Testis (tissue), 3 donors: ENCODE data around the gene HMGN5. TPM values are rescaled to one million over a fixed set of nuclear protein-coding genes. Genes with fewer than 3 reads are reported as not detected.

Experiments used
- DNase-seq: peaks from one replicate; pipeline ENCODE4 v3.0.0-alpha.2; 2019
- H3K27ac ChIP-seq, 2 donors: fragments of 200-600 bp; sonication (generic); one replicate each; pipeline ENCODE4 v1.5.1; 2019
- H3K27me3 ChIP-seq: fragments of 200-600 bp; sonication (generic); one replicate; pipeline ENCODE4 v1.5.1; 2019
- H3K36me3 ChIP-seq: fragments of 200-600 bp; sonication (generic); one replicate; pipeline ENCODE4 v1.5.1; 2017; ENCODE audit warnings: low read depth; ENCODE audit errors: missing control alignments
- H3K4me1 ChIP-seq: fragments of 200-600 bp; sonication (generic); one replicate; pipeline ENCODE4 v1.5.1; 2019
- H3K4me3 ChIP-seq, 2 donors: fragments of 200-600 bp; sonication (generic); one replicate each; pipeline ENCODE4 v1.5.1; 2017 to 2019
- H3K9me3 ChIP-seq: fragments of 200-600 bp; sonication (generic); one replicate; pipeline ENCODE4 v1.5.1; 2017
- POLR2A ChIP-seq: fragments of 450-650 bp; IDR thresholded peaks from one replicate; pipeline ENCODE4 v1.6.1; 2017; ENCODE audit warnings: antibody characterized with exemption, mild to moderate bottlenecking, moderate library complexity
- WGBS, 2 donors: methylation state at CpG; one replicate each; pipeline ENCODE4 v1.1.5; 2018; 5-methylcytosine and 5-hydroxymethylcytosine counted together
- intact Hi-C: fragments of 100-400 bp; cut with DNase I; formaldehyde crosslinking; loops from one replicate; pipeline ENCODE4 v1.15.1; 2023; ENCODE audit warnings: low total_unique reads
- polyA plus RNA-seq: library from polyadenylated mRNA; stranded (reverse); fragments of 350-450 nt; fragmentation: Illumina TruSeq; extraction: RNeasy Lipid Tissue Mini Kit (QIAGEN cat#74804); gene quantifications from one replicate; pipeline ENCODE4 v1.2.3, GENCODE V29; 2014; ENCODE audit warnings: low read depth, low replicate concordance; ENCODE audit not compliant: insufficient read depth
- total RNA-seq, 2 donors: library from RNA; depleted of rRNA; stranded (reverse); fragments of >200 nt; gene quantifications; one replicate each; pipeline ENCODE4 v1.2.3, GENCODE V29; 2016
- TF ChIP-seq, protein P1 (sequence below), 3 experiments: fragments of 450-650 bp in 2 of 3; fragments of 200-600 bp in 1 of 3; sonication (generic) in 1 of 3; IDR thresholded peaks; one replicate each; pipeline ENCODE4 v1.5.1; 2016 to 2019; ENCODE audit warnings: antibody characterized with exemption in 3 of 3, mild to moderate bottlenecking in 2 of 3, moderate library complexity in 1 of 3

HMGN5 gene
- total and polyA plus RNA-seq, 3 donors from 2014 or later: 26.4 to 107 (median 105) TPM

GRCh38 chrX:81215685-81216084 lies 14.0 kb upstream of the HMGN5 start:
- no peak for DNase-seq
- H3K36me3 ChIP-seq: no peaks in the 10 kb centered on the region
- H3K27ac ChIP-seq: no peak overlapping the region
- intact Hi-C loops: no loop called here
- 46 to 62% methylated on average over 1 of the region's 1 CpG for WGBS, 2 donors
- no peaks in the 10 kb centered on the region for H3K9me3 ChIP-seq
- H3K4me1 ChIP-seq: no peaks in the 10 kb centered on the region
- H3K4me3 ChIP-seq: no peak overlapping the region
- H3K27me3 ChIP-seq: no peaks in the 10 kb centered on the region
- no peak for TF ChIP-seq POLR2A
- TF ChIP-seq, protein P1, sequence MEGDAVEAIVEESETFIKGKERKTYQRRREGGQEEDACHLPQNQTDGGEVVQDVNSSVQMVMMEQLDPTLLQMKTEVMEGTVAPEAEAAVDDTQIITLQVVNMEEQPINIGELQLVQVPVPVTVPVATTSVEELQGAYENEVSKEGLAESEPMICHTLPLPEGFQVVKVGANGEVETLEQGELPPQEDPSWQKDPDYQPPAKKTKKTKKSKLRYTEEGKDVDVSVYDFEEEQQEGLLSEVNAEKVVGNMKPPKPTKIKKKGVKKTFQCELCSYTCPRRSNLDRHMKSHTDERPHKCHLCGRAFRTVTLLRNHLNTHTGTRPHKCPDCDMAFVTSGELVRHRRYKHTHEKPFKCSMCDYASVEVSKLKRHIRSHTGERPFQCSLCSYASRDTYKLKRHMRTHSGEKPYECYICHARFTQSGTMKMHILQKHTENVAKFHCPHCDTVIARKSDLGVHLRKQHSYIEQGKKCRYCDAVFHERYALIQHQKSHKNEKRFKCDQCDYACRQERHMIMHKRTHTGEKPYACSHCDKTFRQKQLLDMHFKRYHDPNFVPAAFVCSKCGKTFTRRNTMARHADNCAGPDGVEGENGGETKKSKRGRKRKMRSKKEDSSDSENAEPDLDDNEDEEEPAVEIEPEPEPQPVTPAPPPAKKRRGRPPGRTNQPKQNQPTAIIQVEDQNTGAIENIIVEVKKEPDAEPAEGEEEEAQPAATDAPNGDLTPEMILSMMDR (IDR thresholded peaks at IDR 0.05): no peak

DNA sequence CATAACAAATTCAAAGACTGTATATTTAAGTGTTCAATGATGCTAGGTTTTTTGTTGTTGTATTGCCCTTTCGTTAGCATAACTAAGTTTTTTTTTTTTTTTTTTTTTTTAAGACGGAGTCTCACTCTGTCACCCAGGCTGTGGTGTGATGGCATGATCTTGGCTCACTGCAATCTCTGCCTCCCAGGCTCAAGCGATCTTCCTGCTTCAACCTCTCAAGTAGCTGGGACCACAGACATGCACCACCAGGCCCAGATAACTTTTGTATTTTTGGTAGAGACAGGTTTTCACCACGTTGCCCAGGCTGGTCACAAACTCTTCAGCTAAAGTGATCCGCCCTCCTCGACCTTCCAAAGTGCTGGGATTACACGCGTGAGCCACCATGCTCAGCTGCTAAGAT lies 7.2 kb upstream of the HMGN5 start:
- H3K9me3 ChIP-seq: no peaks in the 10 kb centered on the region
- H3K36me3 ChIP-seq: no peaks in the 10 kb centered on the region
- H3K27ac ChIP-seq: no peak overlapping the region
- no peaks in the 10 kb centered on the region for H3K4me1 ChIP-seq
- DNase-seq: no peak
- H3K4me3 ChIP-seq: no peak overlapping the region
- H3K27me3 ChIP-seq: no peaks in the 10 kb centered on the region
- 79 to 89% methylated on average over 8 of the region's 8 CpGs for WGBS, 2 donors
- no peak for TF ChIP-seq POLR2A
- TF ChIP-seq, protein P1 (IDR thresholded peaks at IDR 0.05): no peak
- intact Hi-C loops: no loop called here

DNA sequence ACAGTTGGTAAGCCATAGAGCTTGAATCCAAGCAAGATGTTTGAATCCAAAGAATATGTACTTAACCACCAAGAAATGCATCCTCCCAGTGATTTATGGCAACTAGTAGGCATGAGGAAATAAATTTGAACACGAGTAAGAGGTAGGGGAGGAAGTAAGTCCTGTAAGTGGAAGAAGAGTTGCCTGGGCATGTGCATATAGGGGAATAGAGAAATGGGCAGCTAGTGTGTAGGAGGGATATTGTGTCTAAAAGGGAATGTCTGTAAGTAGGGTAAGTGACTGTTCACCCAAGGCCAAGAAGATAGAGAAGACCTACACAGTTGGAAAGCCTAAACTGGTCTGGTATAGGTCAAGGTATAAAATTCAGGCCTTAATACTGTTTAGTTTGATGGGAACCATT lies 4.8 kb upstream of the HMGN5 start:
- intact Hi-C loops: no loop called here
- H3K27me3 ChIP-seq: no peaks in the 10 kb centered on the region
- WGBS, 2 donors: 29 to 46% methylated on average over 1 of the region's 1 CpG
- no peaks in the 10 kb centered on the region for H3K36me3 ChIP-seq
- no peak for DNase-seq
- no peaks in the 10 kb centered on the region for H3K4me1 ChIP-seq
- TF ChIP-seq POLR2A: no peak
- TF ChIP-seq, protein P1 (IDR thresholded peaks at IDR 0.05): no peak
- H3K4me3 ChIP-seq: no peak overlapping the region
- H3K27ac ChIP-seq: no peak overlapping the region
- H3K9me3 ChIP-seq: no peaks in the 10 kb centered on the region

- Histone ChIP-seq H3K27ac (no peak overlapping the region), H3K4me1 (no peaks in the 10 kb centered on the region), H3K27me3 (no peaks in the 10 kb centered on the region), H3K36me3 (no peaks in the 10 kb centered on the region), H3K4me3 (no peak overlapping the region), H3K9me3 (no peaks in the 10 kb centered on the region)
- TF ChIP-seq POLR2A: no peak
- TF ChIP-seq, protein P1 (IDR thresholded peaks at IDR 0.05): no peak
- intact Hi-C loops: no loop called here
- 80 to 93% methylated on average over 2 of the region's 2 CpGs for WGBS, 2 donors
- DNase-seq: no peak
Measured at GRCh38 chrX:81205551-81205950, 3.8 kb upstream of the HMGN5 start.

DNA sequence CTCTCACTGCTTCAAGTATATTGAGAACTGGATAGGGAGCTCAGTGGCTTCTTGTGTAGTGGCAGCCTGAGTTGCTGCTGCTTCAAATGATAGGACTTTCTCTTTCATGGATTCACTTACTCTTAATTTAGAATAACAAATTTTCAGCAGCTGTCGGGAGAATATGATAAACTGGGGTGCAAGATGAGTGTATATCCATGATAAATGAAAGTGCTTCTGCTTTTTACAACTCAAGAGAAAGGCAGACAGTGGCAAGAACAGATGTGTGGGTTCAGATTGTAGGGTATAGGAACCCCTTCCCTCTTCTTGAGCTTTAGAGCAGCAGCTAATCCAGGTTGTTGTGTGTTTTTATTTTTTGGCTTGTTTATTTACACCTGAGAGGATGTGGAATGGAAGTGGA lies 1.2 kb upstream of the HMGN5 start:
- DNase-seq: no peak
- no peaks in the 10 kb centered on the region for H3K27me3 ChIP-seq
- peak overlapping the region; percentile 60 to 68 for H3K4me3 ChIP-seq
- WGBS, 2 donors: 10 to 20% methylated on average over 1 of the region's 1 CpG
- TF ChIP-seq, protein P1 (IDR thresholded peaks at IDR 0.05): no peak
- no peak for TF ChIP-seq POLR2A
- no peaks in the 10 kb centered on the region for H3K9me3 ChIP-seq
- no peaks in the 10 kb centered on the region for H3K4me1 ChIP-seq
- no peaks in the 10 kb centered on the region for H3K36me3 ChIP-seq
- intact Hi-C loops: no loop called here
- H3K27ac ChIP-seq: peak overlapping the region; percentile 64 to 83
